ENCODE measurements around the gene TOGARAM2.

DNA sequence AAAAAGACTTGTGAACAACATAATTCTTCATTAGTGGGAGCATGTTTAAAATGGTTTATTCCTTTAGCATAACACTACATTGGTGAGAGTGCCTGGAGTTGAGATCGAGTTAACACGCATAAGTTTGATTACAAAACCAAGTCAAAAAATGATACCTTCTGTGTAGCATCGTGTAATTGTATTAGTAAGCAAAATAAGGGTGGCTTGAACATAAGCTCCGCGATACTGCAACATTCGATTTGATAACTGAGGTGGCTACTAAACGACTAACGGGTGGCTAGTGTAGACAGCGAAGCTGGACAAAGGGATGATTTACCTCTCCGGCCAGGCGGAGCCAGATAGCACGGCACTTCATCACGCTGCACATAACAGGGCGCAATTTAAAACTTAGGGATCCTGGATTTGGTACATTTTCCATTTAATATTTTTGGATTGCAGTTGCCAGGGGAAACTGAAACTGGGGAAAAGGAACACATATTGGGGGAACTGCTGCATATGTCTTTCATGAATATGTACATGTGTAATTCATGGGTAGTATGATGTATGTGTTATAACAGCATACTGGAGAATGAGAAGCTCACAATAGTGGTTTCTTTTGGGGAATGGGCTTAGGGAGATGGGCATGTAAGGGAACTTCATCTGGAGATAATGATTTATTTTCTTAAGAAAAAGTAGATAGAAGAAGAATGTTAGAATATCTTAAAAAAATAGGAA lies 36.4 kb upstream of the TOGARAM2 start:
- TF ChIP-seq, protein P1, sequence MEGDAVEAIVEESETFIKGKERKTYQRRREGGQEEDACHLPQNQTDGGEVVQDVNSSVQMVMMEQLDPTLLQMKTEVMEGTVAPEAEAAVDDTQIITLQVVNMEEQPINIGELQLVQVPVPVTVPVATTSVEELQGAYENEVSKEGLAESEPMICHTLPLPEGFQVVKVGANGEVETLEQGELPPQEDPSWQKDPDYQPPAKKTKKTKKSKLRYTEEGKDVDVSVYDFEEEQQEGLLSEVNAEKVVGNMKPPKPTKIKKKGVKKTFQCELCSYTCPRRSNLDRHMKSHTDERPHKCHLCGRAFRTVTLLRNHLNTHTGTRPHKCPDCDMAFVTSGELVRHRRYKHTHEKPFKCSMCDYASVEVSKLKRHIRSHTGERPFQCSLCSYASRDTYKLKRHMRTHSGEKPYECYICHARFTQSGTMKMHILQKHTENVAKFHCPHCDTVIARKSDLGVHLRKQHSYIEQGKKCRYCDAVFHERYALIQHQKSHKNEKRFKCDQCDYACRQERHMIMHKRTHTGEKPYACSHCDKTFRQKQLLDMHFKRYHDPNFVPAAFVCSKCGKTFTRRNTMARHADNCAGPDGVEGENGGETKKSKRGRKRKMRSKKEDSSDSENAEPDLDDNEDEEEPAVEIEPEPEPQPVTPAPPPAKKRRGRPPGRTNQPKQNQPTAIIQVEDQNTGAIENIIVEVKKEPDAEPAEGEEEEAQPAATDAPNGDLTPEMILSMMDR (IDR thresholded peaks at IDR 0.05; ENCODE audit: control extremely low read depth in 1 of 3, insufficient read depth in 1 of 3, low read depth in 1 of 3, low read length in 3 of 3): no peak
- TF ChIP-seq EZH2 (IDR thresholded peaks at IDR 0.05; ENCODE audit: low read depth, low read length, severe bottlenecking) (no peak), CREB1 (IDR thresholded peaks at IDR 0.05) (no peak), GTF2F1 (IDR thresholded peaks at IDR 0.05; ENCODE audit: borderline replicate concordance, low read depth, low read length) (no peak), RBBP5 (IDR thresholded peaks at IDR 0.05; ENCODE audit: borderline replicate concordance, low read depth, low read length) (no peak), POLR2A (IDR thresholded peaks at IDR 0.05; ENCODE audit: control extremely low read depth in 1 of 2, low read depth in 2 of 2, low read length in 2 of 2) (no peak), SRF (IDR thresholded peaks at IDR 0.05; ENCODE audit: low read depth, low read length) (no peak), TEAD4 (IDR thresholded peaks at IDR 0.05; ENCODE audit: low read depth, low read length) (no peak), NRF1 (IDR thresholded peaks at IDR 0.05; ENCODE audit: low read depth, low read length) (no peak), HDAC2 (IDR thresholded peaks at IDR 0.05; ENCODE audit: borderline replicate concordance in 1 of 2, low read depth in 2 of 2, low read length in 2 of 2) (no peak), MAX (IDR thresholded peaks at IDR 0.05) (no peak), EGR1 (IDR thresholded peaks at IDR 0.05; ENCODE audit: borderline replicate concordance, low read depth, low read length) (no peak), EP300 (IDR thresholded peaks at IDR 0.05; ENCODE audit: borderline replicate concordance in 1 of 2, low read depth in 2 of 2, low read length in 2 of 2) (no peak)
- TF ChIP-seq, protein P2, sequence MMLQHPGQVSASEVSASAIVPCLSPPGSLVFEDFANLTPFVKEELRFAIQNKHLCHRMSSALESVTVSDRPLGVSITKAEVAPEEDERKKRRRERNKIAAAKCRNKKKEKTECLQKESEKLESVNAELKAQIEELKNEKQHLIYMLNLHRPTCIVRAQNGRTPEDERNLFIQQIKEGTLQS (IDR thresholded peaks at IDR 0.05; ENCODE audit: insufficient read depth, low read depth, low read length): no peak

Data from H1 (cell line).